HEK293T (cell line): ENCODE measurements around the gene MUC4.

ENCODE experiments used
- HDGF ChIP-seq: fragments of 450-650 bp; IDR thresholded peaks from 2 replicates; pipeline ENCODE4 v1.6.1; 2017; ENCODE audit warnings: antibody characterized with exemption, borderline replicate concordance
- NFRKB ChIP-seq: fragments of 450-650 bp; IDR thresholded peaks from 2 replicates; pipeline ENCODE4 v1.6.1; 2016; ENCODE audit warnings: mild to moderate bottlenecking, moderate library complexity

- TF ChIP-seq HDGF = no peak
- TF ChIP-seq NFRKB = no peak
Observed at GRCh38 chr3:195748661-195749060, 63.1 kb downstream of the MUC4 start.
